22Rv1 (cell line): ENCODE results near the gene SLC6A13.

Experiments used
- ZFX ChIP-seq: fragments of 450-650 bp; IDR thresholded peaks from 2 replicates; pipeline ENCODE4 v1.6.1; 2017; ENCODE audit warnings: antibody characterized with exemption, borderline replicate concordance
- TF ChIP-seq, protein P1 (sequence below): fragments of 450-650 bp; IDR thresholded peaks from 2 replicates; pipeline ENCODE4 v1.5.1; 2017; ENCODE audit warnings: mild to moderate bottlenecking

DNA sequence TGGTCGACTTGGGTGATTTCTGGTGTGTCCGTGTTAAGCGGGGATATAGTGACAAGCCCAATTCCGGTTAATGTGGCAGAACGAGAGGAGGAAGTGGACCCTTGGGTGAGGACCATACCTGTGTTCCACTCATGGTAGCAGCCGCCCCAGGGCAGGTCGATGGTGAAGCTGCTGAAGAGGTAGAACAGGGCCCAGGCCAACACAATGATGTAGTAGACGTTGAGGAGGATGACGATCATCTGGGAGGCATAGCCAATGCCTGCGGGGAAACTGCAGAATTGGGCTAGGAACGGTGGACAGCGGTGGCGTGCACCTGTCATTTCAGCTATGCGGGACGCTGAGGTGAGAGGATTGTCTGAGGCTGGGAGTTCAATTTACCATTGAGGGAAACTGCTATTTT lies 20.1 kb downstream of the SLC6A13 start:
- TF ChIP-seq, protein P1, sequence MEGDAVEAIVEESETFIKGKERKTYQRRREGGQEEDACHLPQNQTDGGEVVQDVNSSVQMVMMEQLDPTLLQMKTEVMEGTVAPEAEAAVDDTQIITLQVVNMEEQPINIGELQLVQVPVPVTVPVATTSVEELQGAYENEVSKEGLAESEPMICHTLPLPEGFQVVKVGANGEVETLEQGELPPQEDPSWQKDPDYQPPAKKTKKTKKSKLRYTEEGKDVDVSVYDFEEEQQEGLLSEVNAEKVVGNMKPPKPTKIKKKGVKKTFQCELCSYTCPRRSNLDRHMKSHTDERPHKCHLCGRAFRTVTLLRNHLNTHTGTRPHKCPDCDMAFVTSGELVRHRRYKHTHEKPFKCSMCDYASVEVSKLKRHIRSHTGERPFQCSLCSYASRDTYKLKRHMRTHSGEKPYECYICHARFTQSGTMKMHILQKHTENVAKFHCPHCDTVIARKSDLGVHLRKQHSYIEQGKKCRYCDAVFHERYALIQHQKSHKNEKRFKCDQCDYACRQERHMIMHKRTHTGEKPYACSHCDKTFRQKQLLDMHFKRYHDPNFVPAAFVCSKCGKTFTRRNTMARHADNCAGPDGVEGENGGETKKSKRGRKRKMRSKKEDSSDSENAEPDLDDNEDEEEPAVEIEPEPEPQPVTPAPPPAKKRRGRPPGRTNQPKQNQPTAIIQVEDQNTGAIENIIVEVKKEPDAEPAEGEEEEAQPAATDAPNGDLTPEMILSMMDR: no peak
- no peak for TF ChIP-seq ZFX
